ENCODE data around the gene ATP5F1E. TPM values are rescaled to one million over a fixed set of nuclear protein-coding genes. Genes with fewer than 3 reads are reported as not detected.
"Not testable (repeated sequence)": the region's sequence is repeated elsewhere in the genome, so short reads cannot be mapped to it uniquely, and the experiment has no call there.

The ATP5F1E gene
- total and polyA plus RNA-seq, 4 donors: 11.7 to 148 (median 27.7) TPM

DNA sequence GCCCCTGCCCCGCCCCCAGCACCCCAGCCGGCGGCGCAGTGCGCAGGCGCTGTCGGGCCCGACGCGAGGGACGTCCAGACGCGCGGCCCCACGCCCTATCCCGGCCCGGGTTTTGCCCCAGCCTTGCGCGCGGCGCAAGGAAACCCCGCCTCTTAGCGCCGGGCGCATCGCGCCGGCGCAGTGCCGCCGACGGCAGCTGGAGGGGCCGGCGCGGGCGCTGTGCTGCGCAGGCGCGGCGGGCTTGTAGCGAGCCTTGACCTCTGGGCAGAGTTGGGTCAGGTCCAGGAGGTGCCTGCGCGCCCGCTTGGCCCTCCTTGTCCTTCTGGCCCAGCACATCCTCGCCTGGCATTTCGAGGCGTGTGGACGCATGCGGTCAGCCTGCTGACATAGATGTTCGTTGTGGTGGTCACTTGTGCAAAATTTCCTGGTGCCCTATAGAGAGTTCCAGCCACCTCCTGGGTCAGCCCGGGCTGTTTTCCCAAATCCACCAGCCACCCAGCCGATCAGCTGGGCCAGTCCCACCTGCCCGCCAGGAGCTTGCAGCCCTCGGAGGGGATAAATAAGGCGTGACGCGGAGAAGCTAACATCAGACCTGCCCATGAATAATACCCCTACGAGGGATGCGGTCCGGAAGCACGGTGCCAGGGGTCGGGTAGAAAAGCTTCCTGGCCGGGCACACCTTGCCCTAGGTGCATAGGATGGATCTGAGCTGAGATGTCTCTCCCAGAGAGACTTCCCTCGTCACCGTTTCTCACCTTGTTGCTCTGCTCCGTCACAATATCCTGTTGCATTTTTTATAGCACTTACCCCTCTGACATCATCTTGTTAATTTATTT, 10.9 kb upstream of the ATP5F1E start (continued):
- TF ChIP-seq TAF1 (conservative IDR thresholded peaks at IDR 0.05): no peak
- peak; percentile 56 to 58 for TF ChIP-seq RXRA (IDR thresholded peaks at IDR 0.05)
- no peak for TF ChIP-seq FOXA2 (IDR thresholded peaks at IDR 0.05)
- TF ChIP-seq, protein P1, sequence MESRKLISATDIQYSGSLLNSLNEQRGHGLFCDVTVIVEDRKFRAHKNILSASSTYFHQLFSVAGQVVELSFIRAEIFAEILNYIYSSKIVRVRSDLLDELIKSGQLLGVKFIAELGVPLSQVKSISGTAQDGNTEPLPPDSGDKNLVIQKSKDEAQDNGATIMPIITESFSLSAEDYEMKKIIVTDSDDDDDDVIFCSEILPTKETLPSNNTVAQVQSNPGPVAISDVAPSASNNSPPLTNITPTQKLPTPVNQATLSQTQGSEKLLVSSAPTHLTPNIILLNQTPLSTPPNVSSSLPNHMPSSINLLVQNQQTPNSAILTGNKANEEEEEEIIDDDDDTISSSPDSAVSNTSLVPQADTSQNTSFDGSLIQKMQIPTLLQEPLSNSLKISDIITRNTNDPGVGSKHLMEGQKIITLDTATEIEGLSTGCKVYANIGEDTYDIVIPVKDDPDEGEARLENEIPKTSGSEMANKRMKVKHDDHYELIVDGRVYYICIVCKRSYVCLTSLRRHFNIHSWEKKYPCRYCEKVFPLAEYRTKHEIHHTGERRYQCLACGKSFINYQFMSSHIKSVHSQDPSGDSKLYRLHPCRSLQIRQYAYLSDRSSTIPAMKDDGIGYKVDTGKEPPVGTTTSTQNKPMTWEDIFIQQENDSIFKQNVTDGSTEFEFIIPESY (IDR thresholded peaks at IDR 0.05): no peak
- TF ChIP-seq HNF4G (IDR thresholded peaks at IDR 0.05): no peak
- TF ChIP-seq HNF4A (conservative IDR thresholded peaks at IDR 0.05): no peak
- TF ChIP-seq JUND (IDR thresholded peaks at IDR 0.05): no peak

- WGBS: under 1% methylated on average over 50 of the region's 50 CpGs
- peak within 1 kb of the TSS; percentile 76 to 93 (median 84) for H3K4me3 ChIP-seq (ENCODE audit: low read depth in 1 of 3, low read length in 3 of 3)
- peak within 1 kb of the TSS; percentile 72 to 83 for H3K27ac ChIP-seq (ENCODE audit: low read depth in 1 of 2, low read length in 2 of 2)
- peak; percentile 47 for DNase-seq (ENCODE audit: low spot score)
- peak within 1 kb of the TSS; percentile 48 to 63 for H3K9ac ChIP-seq (ENCODE audit: low read depth in 1 of 2, low read length in 2 of 2)
- H3K36me3 ChIP-seq (ENCODE audit: control insufficient read depth in 4 of 4, insufficient read depth in 3 of 4, low read depth in 1 of 4, low read length in 3 of 4): peaks cover 3 to 9% (median 8%) of the 10 kb centered on the region in 4 donors
- TF ChIP-seq EGR1 (IDR thresholded peaks at IDR 0.05; ENCODE audit: low read depth in 2 of 2) (no peak), SP1 (IDR thresholded peaks at IDR 0.05) (peak; percentile 29), YY1 (IDR thresholded peaks at IDR 0.05) (no peak), NR2F2 (IDR thresholded peaks at IDR 0.05) (peak; percentile 8), RXRA (IDR thresholded peaks at IDR 0.05) (peak in 1 of 2 donors; percentile 28), RAD21 (IDR thresholded peaks at IDR 0.05) (no peak), MAX (IDR thresholded peaks at IDR 0.05) (no peak), HNF4A (conservative IDR thresholded peaks at IDR 0.05) (peak; percentile 15 to 51)
- H3K9me3 ChIP-seq (ENCODE audit: control insufficient read depth in 4 of 4, low read length in 3 of 4): no peaks in the 10 kb centered on the region
- H3K4me1 ChIP-seq (ENCODE audit: control insufficient read depth in 4 of 4, insufficient read depth in 4 of 4, low read length in 3 of 4): peaks cover 6 to 26% (median 21%) of the 10 kb centered on the region in 4 donors
- H3K27me3 ChIP-seq (ENCODE audit: control insufficient read depth in 4 of 4, insufficient read depth in 4 of 4, low read length in 3 of 4): no peaks in the 10 kb centered on the region
Measured at GRCh38 chr20:59042151-59042795, 10.1 kb upstream of the ATP5F1E start, which contains the start of gene PRELID3B. TSS of gene PRELID3B (minus strand) at chr20:59042786. CDS start at chr20:59042730, 56 bp downstream.

DNA sequence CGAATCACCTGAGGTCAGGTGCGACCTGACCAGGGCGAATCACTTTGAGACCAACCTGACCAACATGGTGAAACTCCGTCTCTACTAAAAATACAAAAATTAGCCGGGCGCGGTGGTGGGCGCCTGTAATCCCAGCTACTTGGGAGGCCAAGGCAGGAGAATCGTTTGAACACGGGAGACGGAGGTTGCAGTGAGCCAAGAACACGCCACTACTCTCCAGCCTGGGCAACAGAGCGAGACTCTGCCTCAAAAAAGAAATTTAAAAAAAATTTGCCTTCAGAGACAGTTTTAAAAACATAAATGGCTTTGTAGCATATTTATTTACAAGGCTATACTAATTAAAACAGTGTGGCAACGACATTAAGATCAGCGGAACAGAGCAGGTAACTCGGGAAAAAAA, 9.4 kb upstream of the ATP5F1E start:
- peak overlapping the region; percentile 76 to 93 (median 84) for H3K4me3 ChIP-seq (ENCODE audit: low read depth in 1 of 3, low read length in 3 of 3)
- peaks cover 6 to 26% (median 21%) of the 10 kb centered on the region in 4 donors for H3K4me1 ChIP-seq (ENCODE audit: control insufficient read depth in 4 of 4, insufficient read depth in 4 of 4, low read length in 3 of 4)
- not testable (repeated sequence) for H3K9me3 ChIP-seq (ENCODE audit: control insufficient read depth in 4 of 4, low read length in 3 of 4); H3K27me3 ChIP-seq (ENCODE audit: control insufficient read depth in 4 of 4, insufficient read depth in 4 of 4, low read length in 3 of 4); DNase-seq (ENCODE audit: low spot score)
- WGBS: 87% methylated on average over 16 of the region's 16 CpGs
- peak overlapping the region in 1 of 2 donors; percentile 48 for H3K9ac ChIP-seq (ENCODE audit: low read depth in 1 of 2, low read length in 2 of 2)
- H3K27ac ChIP-seq (ENCODE audit: low read depth in 1 of 2, low read length in 2 of 2): peak overlapping the region in 1 of 2 donors; percentile 72
- peaks cover 8 to 17% (median 12%) of the 10 kb centered on the region in 4 donors for H3K36me3 ChIP-seq (ENCODE audit: control insufficient read depth in 4 of 4, insufficient read depth in 3 of 4, low read depth in 1 of 4, low read length in 3 of 4)

GRCh38 chr20:59040667-59041066, 8.5 kb upstream of the ATP5F1E start:
- no peak for TF ChIP-seq HNF4G (IDR thresholded peaks at IDR 0.05)
- TF ChIP-seq, protein P1 (IDR thresholded peaks at IDR 0.05): no peak
- no peaks in the 10 kb centered on the region for H3K27me3 ChIP-seq (ENCODE audit: control insufficient read depth in 4 of 4, insufficient read depth in 4 of 4, low read length in 3 of 4)
- H3K36me3 ChIP-seq (ENCODE audit: control insufficient read depth in 4 of 4, insufficient read depth in 3 of 4, low read depth in 1 of 4, low read length in 3 of 4): peaks cover 8 to 24% (median 20%) of the 10 kb centered on the region in 4 donors
- no peak for DNase-seq (ENCODE audit: low spot score)
- no peaks in the 10 kb centered on the region for H3K9me3 ChIP-seq (ENCODE audit: control insufficient read depth in 4 of 4, low read length in 3 of 4)
- peaks cover 6 to 26% (median 21%) of the 10 kb centered on the region in 4 donors for H3K4me1 ChIP-seq (ENCODE audit: control insufficient read depth in 4 of 4, insufficient read depth in 4 of 4, low read length in 3 of 4)
- WGBS: 81% methylated on average over 5 of the region's 5 CpGs
- no peak overlapping the region for H3K4me3 ChIP-seq (ENCODE audit: low read depth in 1 of 3, low read length in 3 of 3)
- H3K9ac ChIP-seq (ENCODE audit: low read depth in 1 of 2, low read length in 2 of 2): no peak overlapping the region
- H3K27ac ChIP-seq (ENCODE audit: low read depth in 1 of 2, low read length in 2 of 2): no peak overlapping the region

Measured in liver (tissue), 9 donors.